Body of pancreas (tissue), 4 donors: ENCODE results near the gene C5orf24.

Experiments used
- POLR2A ChIP-seq, 3 donors: fragments of 450-650 bp; IDR thresholded peaks; one replicate each; pipeline ENCODE4 v1.6.1; 2016; ENCODE audit warnings: antibody characterized with exemption in 3 of 3, mild to moderate bottlenecking in 2 of 3
- TF ChIP-seq, protein P1 (sequence below), 7 experiments: fragments of 450-650 bp in 4 of 7; fragments of 200-600 bp in 3 of 7; sonication (generic) in 3 of 7; IDR thresholded peaks; one replicate each; pipeline ENCODE4 v1.5.1; 2016 to 2019; ENCODE audit warnings: antibody characterized with exemption in 7 of 7

DNA sequence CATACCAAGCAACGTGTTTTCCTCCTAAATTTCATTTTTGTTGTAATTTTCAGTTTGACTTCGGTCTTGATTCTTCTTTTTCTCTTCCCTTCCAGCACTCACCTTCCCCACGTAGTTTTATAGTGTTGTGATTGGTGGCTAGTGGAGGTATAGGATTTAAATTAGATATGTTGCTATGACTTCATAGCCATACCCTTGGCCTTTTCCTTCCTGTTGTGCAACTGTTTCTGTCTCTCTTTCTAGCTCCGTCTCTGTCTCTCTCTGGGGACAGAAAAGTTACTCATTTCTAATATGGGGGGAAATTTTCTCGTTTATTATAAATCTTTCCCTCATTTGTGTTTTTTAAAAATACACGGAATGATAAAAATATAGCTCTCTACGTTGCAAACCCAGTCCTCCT, 20.6 kb upstream of the C5orf24 start:
- TF ChIP-seq, protein P1, sequence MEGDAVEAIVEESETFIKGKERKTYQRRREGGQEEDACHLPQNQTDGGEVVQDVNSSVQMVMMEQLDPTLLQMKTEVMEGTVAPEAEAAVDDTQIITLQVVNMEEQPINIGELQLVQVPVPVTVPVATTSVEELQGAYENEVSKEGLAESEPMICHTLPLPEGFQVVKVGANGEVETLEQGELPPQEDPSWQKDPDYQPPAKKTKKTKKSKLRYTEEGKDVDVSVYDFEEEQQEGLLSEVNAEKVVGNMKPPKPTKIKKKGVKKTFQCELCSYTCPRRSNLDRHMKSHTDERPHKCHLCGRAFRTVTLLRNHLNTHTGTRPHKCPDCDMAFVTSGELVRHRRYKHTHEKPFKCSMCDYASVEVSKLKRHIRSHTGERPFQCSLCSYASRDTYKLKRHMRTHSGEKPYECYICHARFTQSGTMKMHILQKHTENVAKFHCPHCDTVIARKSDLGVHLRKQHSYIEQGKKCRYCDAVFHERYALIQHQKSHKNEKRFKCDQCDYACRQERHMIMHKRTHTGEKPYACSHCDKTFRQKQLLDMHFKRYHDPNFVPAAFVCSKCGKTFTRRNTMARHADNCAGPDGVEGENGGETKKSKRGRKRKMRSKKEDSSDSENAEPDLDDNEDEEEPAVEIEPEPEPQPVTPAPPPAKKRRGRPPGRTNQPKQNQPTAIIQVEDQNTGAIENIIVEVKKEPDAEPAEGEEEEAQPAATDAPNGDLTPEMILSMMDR (IDR thresholded peaks at IDR 0.05): no peak
- no peak for TF ChIP-seq POLR2A (IDR thresholded peaks at IDR 0.05)
